ENCODE results near the gene RAET1G. TPM values are rescaled to one million over a fixed set of nuclear protein-coding genes. Genes with fewer than 3 reads are reported as not detected.

RAET1G gene
- polyA plus RNA-seq, 1 of the 3 experiments (the other 2 are of a cell fraction): 2.5 TPM

- no peak overlapping the region for H3K9ac ChIP-seq
- H4K20me1 ChIP-seq (ENCODE audit: insufficient read depth): no peaks in the 10 kb centered on the region
- 50% methylated on average over 4 of the region's 4 CpGs for WGBS (ENCODE audit: low lambda C conversion rate)
- POLR2A ChIA-PET: no interaction called here
- H3K79me2 ChIP-seq (ENCODE audit: insufficient read depth): peaks cover under 1% of the 10 kb centered on the region; the same call in 1 of the 2 replicates
- DNase-seq: no peak
- H3K27ac ChIP-seq (ENCODE audit: low read depth in 2 of 2, low read length in 1 of 2): no peak overlapping the region
- H3F3A ChIP-seq (replicated peaks; ENCODE audit: insufficient read depth): peaks cover 10% of the 10 kb centered on the region
- H2AFZ ChIP-seq (ENCODE audit: low read depth): no peak overlapping the region
- H3K4me1 ChIP-seq (ENCODE audit: control insufficient read depth in 1 of 2, insufficient read depth in 2 of 2, low read depth in 1 of 2, low read length in 1 of 2): peaks cover 0 to 5% of the 10 kb centered on the region in 2 experiments; a peak in 1 of 4 replicates
- H3K36me3 ChIP-seq (replicated peaks in 1 of 2; ENCODE audit: control insufficient read depth in 1 of 2, insufficient read depth in 2 of 2, low read length in 1 of 2): no peaks in the 10 kb centered on the region
- H3K4me2 ChIP-seq: no peak overlapping the region
- no peaks in the 10 kb centered on the region for H3K27me3 ChIP-seq (ENCODE audit: insufficient read depth)
- TF ChIP-seq GABPA (IDR thresholded peaks at IDR 0.05; ENCODE audit: low read depth): no peak
- TF ChIP-seq PBX3 (IDR thresholded peaks at IDR 0.05): no peak
- TF ChIP-seq IRF3 (IDR thresholded peaks at IDR 0.05; ENCODE audit: low read depth, low read length): no peak
- no peaks in the 10 kb centered on the region for H3K9me2 ChIP-seq
- H3K9me3 ChIP-seq: no peaks in the 10 kb centered on the region
- CTCF ChIA-PET: interaction anchor here (1.3 kb wide), 1 partner anchor 28 kb away, joined by 4 read pairs; no protein-coding TSS in a partner anchor
- H3K4me3 ChIP-seq (ENCODE audit: low read depth in 2 of 2, low read length in 1 of 2): no peak overlapping the region
Observed at GRCh38 chr6:149867876-149868640, 54.9 kb downstream of the RAET1G start.

Other genes with a start within 250 kb of the RAET1G start
- gene LATS1, start 205.0 kb downstream of the RAET1G start, polyA plus RNA-seq (2012; rRNA removed): 6.9 and 9.3 TPM in 2 replicates
- 10.1 and 16.4 TPM in 2 replicates for gene NUP43, start 176.6 kb downstream of the RAET1G start, polyA plus RNA-seq (2012; rRNA removed)
- 158 and 190 TPM in 2 replicates for gene PCMT1, start 173.4 kb downstream of the RAET1G start, polyA plus RNA-seq (2012; rRNA removed)
- gene LRP11, start 58.8 kb downstream of the RAET1G start, polyA plus RNA-seq (2012; rRNA removed): 25.0 and 29.5 TPM in 2 replicates
- 0.15 and 0.26 TPM in 2 replicates for gene RAET1E, start 25.0 kb downstream of the RAET1G start, polyA plus RNA-seq (2012; rRNA removed)
- 5.0 and 5.3 TPM in 2 replicates for gene ULBP2, start 18.9 kb upstream of the RAET1G start, polyA plus RNA-seq (2012; rRNA removed)
- gene ULBP1, start 40.8 kb upstream of the RAET1G start, polyA plus RNA-seq (2012; rRNA removed): 0.02 TPM in 1 of 2 replicates, not detected in the other
- gene RAET1L, start 102.4 kb upstream of the RAET1G start, polyA plus RNA-seq (2012; rRNA removed): not detected in 2 replicates
- gene ULBP3, start 146.0 kb upstream of the RAET1G start, polyA plus RNA-seq (2012; rRNA removed): 4.6 and 4.9 TPM in 2 replicates
- gene PPP1R14C, start 219.9 kb upstream of the RAET1G start, polyA plus RNA-seq (2012; rRNA removed): not detected in 2 replicates

Measured in SK-N-SH (cell line).